Panc1 (cell line): ENCODE measurements around the gene TMEM192. TPM values are rescaled to one million over a fixed set of nuclear protein-coding genes. Genes with fewer than 3 reads are reported as not detected.

Experiments used
- ATAC-seq: fragments of 200-7000 bp; cut with Tn5 transposase; 2 replicates; pipeline ENCODE4 v1.9.1; 2020; ENCODE audit warnings: mild to moderate bottlenecking, moderate library complexity
- BruUV-seq: library from RNA; stranded (reverse); fragments of 400-500 nt; replicated peaks from 2 replicates; lab custom pipeline; 2021; lab: Mats Ljungman, UMichigan
- CTCF ChIA-PET: fragments of 300-600 bp; sonication (Branson Sonifier 250); formaldehyde crosslinking; loops from one replicate; lab custom pipeline; 2022; ENCODE audit warnings: antibody characterized with exemption; lab: Charles Lee
- POLR2A ChIA-PET: fragments of 300-600 bp; sonication (Branson Sonifier 250); formaldehyde crosslinking; loops from one replicate; lab custom pipeline; 2022; ENCODE audit warnings: antibody characterized with exemption; lab: Charles Lee
- DNase-seq: peaks from one replicate; pipeline ENCODE4 v3.0.0-alpha.2; 2010; ENCODE audit warnings: low read depth, low spot score
- H3K27ac ChIP-seq: 2 replicates; pipeline ENCODE4 v1.5.1; 2011; ENCODE audit warnings: mild to moderate bottlenecking, low read length, inconsistent platforms
- H3K27me3 ChIP-seq: fragments of 200-500 bp; sonication (Bioruptor generic); 2 replicates; pipeline ENCODE4 v1.6.0; 2014; ENCODE audit warnings: low read length, inconsistent platforms; ENCODE audit not compliant: control insufficient read depth, insufficient read depth
- H3K36me3 ChIP-seq: fragments of 200-500 bp; sonication (Bioruptor generic); 2 replicates; pipeline ENCODE4 v1.5.1; 2014; ENCODE audit warnings: inconsistent platforms, mild to moderate bottlenecking, low read length, moderate library complexity; ENCODE audit not compliant: control insufficient read depth, insufficient read depth
- H3K4me1 ChIP-seq: 2 replicates; pipeline ENCODE4 v1.5.1; 2011; ENCODE audit warnings: inconsistent platforms, mild to moderate bottlenecking, low read length, moderate library complexity; ENCODE audit not compliant: control insufficient read depth, insufficient read depth
- H3K4me3 ChIP-seq, 2 experiments: 2 replicates each; pipeline ENCODE4 v1.5.1; 2011 to 2012; ENCODE audit warnings: low read depth in 2 of 2, low read length in 2 of 2, mild to moderate bottlenecking in 2 of 2, inconsistent platforms in 1 of 2, moderate library complexity in 1 of 2
- H3K9me3 ChIP-seq: fragments of 200-500 bp; sonication (Bioruptor generic); 2 replicates; pipeline ENCODE4 v1.5.1; 2014; ENCODE audit warnings: low read depth, mild to moderate bottlenecking, inconsistent platforms, low read length, moderate library complexity; ENCODE audit not compliant: control insufficient read depth, insufficient read depth
- CTCF ChIP-seq: fragments of 450-650 bp; IDR thresholded peaks from 2 replicates; pipeline ENCODE4 v1.5.1; 2017; ENCODE audit warnings: mild to moderate bottlenecking
- POLR2AphosphoS5 ChIP-seq: IDR thresholded peaks from 2 replicates; pipeline ENCODE4 v1.6.1; 2012; ENCODE audit warnings: mild to moderate bottlenecking, low read depth, low read length, moderate library complexity
- SIN3A ChIP-seq: IDR thresholded peaks from 2 replicates; pipeline ENCODE4 v1.6.1; 2012; ENCODE audit warnings: low read depth, mild to moderate bottlenecking, low read length, moderate library complexity, borderline replicate concordance; ENCODE audit not compliant: insufficient read depth
- TCF7L2 ChIP-seq: IDR thresholded peaks from 2 replicates; pipeline ENCODE4 v1.6.1; 2011; ENCODE audit warnings: mild to moderate bottlenecking, low read depth, low read length, inconsistent platforms
- in situ Hi-C: cut with HindIII; loops from 2 replicates; pipeline ENCODE4 v1.10.0; 2016; ENCODE audit warnings: low sequenced_read_pairs, low pct_unique_long_range_greater_than_20kb
- intact Hi-C: fragments of 100-400 bp; cut with micrococcal nuclease; formaldehyde crosslinking; loops from one replicate; pipeline ENCODE4 v1.10.0; 2022; ENCODE audit not compliant: unreplicated experiment
- total RNA-seq: library from RNA; stranded (reverse); gene quantifications from one replicate; pipeline ENCODE4 v1.2.1, GENCODE V29; 2021; ENCODE audit not compliant: unreplicated experiment
- TF ChIP-seq, protein P1 (sequence below), 2 experiments: IDR thresholded peaks; 2 replicates each; pipeline ENCODE4 v1.6.1; 2011 to 2012; ENCODE audit warnings: low read depth in 2 of 2, control low read depth in 1 of 2, low read length in 1 of 2, mild to moderate bottlenecking in 1 of 2, moderate library complexity in 1 of 2; ENCODE audit not compliant: insufficient read depth in 1 of 2

TMEM192 gene
- total RNA-seq, 1 experiment from 2014 or later: 7.2 TPM

- H3K27me3 ChIP-seq: no peaks in the 10 kb centered on the region
- no TSS peak for BruUV-seq
- ChIA-PET POLR2A (no interaction called here), CTCF (no interaction called here)
- in situ Hi-C loops (no loop called here), intact Hi-C loops (no loop called here)
- DNase-seq: no peak
- H3K4me3 ChIP-seq: no peak overlapping the region
- no peak for ATAC-seq
- no peaks in the 10 kb centered on the region for H3K36me3 ChIP-seq
- no peaks in the 10 kb centered on the region for H3K9me3 ChIP-seq
- TF ChIP-seq TCF7L2 (no peak), POLR2AphosphoS5 (no peak), CTCF (no peak), SIN3A (no peak)
- TF ChIP-seq, protein P1, sequence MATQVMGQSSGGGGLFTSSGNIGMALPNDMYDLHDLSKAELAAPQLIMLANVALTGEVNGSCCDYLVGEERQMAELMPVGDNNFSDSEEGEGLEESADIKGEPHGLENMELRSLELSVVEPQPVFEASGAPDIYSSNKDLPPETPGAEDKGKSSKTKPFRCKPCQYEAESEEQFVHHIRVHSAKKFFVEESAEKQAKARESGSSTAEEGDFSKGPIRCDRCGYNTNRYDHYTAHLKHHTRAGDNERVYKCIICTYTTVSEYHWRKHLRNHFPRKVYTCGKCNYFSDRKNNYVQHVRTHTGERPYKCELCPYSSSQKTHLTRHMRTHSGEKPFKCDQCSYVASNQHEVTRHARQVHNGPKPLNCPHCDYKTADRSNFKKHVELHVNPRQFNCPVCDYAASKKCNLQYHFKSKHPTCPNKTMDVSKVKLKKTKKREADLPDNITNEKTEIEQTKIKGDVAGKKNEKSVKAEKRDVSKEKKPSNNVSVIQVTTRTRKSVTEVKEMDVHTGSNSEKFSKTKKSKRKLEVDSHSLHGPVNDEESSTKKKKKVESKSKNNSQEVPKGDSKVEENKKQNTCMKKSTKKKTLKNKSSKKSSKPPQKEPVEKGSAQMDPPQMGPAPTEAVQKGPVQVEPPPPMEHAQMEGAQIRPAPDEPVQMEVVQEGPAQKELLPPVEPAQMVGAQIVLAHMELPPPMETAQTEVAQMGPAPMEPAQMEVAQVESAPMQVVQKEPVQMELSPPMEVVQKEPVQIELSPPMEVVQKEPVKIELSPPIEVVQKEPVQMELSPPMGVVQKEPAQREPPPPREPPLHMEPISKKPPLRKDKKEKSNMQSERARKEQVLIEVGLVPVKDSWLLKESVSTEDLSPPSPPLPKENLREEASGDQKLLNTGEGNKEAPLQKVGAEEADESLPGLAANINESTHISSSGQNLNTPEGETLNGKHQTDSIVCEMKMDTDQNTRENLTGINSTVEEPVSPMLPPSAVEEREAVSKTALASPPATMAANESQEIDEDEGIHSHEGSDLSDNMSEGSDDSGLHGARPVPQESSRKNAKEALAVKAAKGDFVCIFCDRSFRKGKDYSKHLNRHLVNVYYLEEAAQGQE (IDR thresholded peaks at IDR 0.05; ENCODE audit: insufficient read depth in 1 of 2, low read depth in 2 of 2, low read length in 1 of 2): no peak
- no peak overlapping the region for H3K27ac ChIP-seq
- H3K4me1 ChIP-seq: no peaks in the 10 kb centered on the region
Measured at GRCh38 chr4:165106518-165106917, 6.1 kb downstream of the TMEM192 start.

DNA sequence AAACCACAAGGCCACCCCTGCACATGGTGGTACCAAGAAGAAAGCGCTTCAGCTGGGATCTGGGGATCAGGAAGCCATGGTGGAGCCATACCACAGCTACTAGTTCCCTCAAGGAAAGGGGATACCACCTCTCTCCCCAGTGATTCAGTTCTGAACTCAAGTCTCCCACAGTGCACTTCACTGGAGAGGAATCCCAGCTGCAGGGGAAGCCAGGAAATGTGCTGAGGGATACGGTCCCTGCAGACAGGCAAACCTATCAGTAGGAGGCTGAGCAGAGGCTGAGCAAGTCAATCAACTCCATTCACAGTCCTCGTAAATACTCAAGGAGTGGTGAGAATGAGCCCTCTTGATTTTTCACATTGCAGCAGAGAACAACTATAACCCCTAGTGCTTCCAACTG, 11.0 kb downstream of the TMEM192 start:
- no peak for ATAC-seq
- intact Hi-C loops (no loop called here), in situ Hi-C loops (no loop called here)
- no peaks in the 10 kb centered on the region for H3K27me3 ChIP-seq
- DNase-seq: no peak
- H3K9me3 ChIP-seq: no peaks in the 10 kb centered on the region
- POLR2A ChIA-PET: no interaction called here
- no peak overlapping the region for H3K27ac ChIP-seq
- H3K4me1 ChIP-seq: no peaks in the 10 kb centered on the region
- no peak overlapping the region for H3K4me3 ChIP-seq
- CTCF ChIA-PET: no interaction called here
- TF ChIP-seq SIN3A (no peak), TCF7L2 (no peak), POLR2AphosphoS5 (no peak), CTCF (no peak)
- TF ChIP-seq, protein P1 (IDR thresholded peaks at IDR 0.05; ENCODE audit: insufficient read depth in 1 of 2, low read depth in 2 of 2, low read length in 1 of 2): no peak
- no TSS peak for BruUV-seq
- H3K36me3 ChIP-seq: no peaks in the 10 kb centered on the region
